HG02981 (cell line): ENCODE measurements around the gene OFD1.
"Not testable (repeated sequence)": the region's sequence is repeated elsewhere in the genome, so short reads cannot be mapped to it uniquely, and the experiment has no call there.

Source experiments
- ATAC-seq: cut with Tn5 transposase; IDR thresholded peaks from one replicate; pipeline ENCODE4 v1.9.1; 2021; ENCODE audit warnings: mild to moderate bottlenecking, moderate library complexity; ENCODE audit not compliant: unreplicated experiment

OFD1 gene

DNA sequence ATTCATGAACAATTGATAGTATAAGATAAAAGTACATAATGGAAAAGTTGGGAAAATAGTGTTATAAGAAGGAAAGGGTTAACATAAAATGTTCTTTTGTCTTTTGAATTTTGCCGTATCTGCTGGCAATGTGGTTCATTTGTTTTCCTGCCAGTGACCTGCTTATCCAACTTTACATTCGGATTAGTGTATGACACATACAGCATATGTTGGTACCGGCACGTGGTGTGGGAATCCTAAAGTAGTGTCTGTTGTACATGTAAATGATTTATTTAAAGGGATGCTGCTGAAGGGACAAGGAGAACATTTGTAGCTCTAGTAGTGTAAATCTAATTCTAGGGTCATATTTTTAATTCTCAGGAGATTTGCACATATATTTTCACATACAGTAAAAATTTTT is 34.2 kb upstream of the OFD1 start:
- no peak for ATAC-seq

DNA sequence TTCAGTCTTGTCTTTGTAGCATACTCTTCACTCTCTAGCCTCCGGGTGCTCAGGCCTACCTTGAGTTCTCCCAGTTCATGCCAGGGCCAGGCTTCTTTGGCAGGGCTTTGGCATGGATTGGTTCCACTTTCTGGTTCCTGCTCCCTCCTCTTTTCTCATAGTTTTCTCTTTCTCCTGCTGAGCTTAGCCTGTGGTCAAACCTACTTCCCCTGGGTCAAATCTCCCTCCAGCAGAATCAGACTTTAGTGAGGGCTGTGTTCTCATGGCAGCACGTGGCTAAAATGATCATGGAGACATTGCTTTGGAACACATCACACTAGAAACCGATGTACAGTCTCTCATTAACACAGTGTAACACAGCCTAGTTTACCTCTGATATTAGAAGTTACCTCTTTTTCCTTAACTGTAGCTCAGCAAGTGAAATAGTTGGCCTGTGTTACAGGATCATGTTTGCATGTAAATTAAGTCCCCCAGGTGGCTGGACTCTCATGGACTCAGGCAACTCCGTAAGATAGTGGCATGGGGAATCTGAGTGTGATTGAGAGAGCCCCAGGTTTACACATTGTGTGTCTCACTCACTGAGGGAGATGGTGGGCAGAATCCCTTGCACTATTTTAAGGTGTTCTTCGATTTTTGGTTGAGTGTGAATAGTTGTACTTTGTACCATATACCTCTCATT is 32.3 kb upstream of the OFD1 start:
- ATAC-seq, result no peak

DNA sequence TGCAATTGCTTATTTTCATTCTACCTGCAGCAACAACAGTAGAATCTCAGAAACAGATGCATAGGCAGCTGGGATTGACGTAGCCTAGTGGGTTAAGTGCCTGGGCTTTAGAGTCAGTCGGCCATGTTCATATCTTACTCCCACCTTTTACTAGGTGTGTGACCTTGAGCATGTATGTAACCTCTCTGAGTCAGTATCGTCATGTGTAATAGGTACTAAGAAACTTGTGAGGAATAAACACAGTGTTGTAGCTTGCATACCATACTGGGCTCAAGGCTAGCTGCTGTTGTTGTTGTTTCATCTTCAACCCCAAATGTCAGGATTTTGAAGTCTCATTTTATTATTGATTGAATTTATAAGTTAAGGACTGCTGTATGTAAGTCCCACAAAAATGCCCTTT is 31.4 kb upstream of the OFD1 start:
- ATAC-seq, result no peak

DNA sequence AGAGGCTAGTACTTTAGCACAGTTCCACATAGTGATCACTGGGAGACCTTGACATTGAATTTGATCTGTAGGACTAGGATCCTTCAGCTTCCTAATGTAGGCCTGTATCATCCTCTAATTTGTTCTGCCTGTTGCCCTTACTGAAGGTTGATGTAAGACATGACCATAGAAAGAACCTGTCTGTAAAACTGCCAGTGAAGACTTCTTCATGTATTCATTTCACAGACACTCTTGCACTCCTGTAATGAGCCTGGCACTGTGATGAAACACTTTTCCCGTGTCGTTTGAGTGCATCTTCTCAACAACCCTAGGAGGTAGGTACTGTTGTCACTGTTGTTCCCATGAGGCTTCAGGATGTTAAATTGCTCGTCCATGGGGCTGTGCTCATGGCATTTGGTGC is 31.0 kb upstream of the OFD1 start:
- no peak for ATAC-seq

DNA sequence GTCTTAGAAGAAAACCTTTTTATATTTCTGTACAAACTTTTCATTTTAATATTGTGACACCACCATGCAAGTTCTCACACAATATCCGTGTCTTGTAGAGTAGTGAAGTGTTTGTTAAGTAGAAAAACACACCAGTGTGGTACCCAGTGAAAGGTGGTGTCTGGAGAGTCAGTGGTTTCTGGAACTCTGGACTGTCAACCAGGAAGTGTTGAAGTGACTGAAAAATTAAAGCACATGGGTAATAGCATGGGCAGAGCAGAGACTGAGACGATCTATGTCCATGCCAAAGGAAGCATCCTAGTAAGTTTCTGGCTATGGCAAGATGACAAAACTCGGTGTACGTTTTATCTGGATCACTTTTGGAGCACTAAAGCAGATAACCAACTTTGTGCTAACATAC is 23.4 kb upstream of the OFD1 start:
- ATAC-seq, result no peak

DNA sequence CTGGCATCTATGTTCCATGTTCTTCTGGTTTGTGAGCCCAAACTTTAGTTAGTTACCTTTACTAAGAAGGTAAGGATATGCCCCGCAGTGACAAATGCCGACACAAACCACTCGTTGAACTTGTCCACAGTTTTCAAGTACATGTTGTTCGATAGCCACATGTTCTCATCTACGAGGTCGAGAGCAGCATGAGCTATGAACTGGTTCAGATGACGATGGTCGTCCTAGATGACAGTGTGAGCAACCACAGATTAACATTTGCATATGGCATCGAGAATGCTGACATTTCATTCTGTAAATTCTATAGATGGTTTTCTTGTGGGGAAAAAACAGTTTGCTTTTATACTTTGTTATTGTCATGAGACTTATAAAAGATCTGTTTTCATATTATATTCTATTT is 18.1 kb upstream of the OFD1 start:
- no peak for ATAC-seq

DNA sequence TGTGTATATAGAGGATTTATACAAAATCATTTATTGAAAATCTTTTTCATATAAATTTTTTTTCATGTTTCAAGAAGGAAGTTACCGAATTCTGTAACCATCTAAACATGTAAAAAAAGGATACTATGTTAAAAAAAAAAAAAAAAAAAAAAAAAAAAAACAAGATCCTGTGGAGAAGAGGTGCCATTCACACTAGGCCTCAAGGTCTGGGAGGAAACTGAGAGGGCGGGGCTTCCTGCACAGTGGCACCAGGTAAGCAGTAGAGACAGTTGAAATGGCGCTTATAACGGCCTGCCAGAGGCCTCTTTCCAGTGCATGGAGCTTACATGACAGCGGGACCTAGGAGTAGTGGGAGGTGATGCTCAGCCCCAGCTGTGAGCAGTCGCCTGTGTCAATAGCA is 17.6 kb upstream of the OFD1 start:
- no peak for ATAC-seq

DNA sequence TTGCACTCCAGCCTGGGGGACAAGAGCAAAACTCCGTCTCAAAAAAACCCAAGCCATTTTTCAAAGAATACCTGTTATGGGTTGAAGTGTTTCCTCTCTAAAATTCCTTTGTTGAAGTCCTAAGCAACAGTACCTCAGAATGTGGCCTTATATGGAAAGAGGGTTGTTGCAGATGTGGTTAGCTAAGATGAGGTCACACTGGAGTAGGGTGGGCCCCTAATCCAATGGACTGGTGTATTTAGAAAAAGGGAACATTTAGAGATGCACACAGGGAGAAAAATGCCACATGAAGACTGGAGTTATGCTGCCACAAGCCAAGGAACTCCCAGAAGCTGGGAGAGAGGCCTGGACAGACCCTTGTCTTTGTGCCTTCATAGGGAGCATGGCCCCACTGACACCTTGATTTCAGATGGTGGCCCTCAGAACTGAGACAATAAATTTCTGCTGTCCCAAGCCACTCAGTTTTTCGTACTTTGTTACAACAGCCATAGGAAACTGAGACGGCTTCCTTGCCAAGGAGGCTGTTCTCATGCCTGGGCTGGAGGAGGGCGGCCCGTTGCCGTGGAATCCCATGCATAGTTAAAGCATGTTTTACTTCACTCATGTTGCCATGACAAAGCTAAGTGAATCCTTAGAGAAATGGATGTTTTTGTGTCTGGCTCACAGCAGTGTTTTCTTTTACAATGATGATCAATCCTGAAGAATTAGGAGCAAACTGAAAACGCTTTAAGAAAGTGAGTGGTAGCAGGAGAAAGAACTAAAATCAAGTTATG is 16.7 kb upstream of the OFD1 start:
- no peak for ATAC-seq

DNA sequence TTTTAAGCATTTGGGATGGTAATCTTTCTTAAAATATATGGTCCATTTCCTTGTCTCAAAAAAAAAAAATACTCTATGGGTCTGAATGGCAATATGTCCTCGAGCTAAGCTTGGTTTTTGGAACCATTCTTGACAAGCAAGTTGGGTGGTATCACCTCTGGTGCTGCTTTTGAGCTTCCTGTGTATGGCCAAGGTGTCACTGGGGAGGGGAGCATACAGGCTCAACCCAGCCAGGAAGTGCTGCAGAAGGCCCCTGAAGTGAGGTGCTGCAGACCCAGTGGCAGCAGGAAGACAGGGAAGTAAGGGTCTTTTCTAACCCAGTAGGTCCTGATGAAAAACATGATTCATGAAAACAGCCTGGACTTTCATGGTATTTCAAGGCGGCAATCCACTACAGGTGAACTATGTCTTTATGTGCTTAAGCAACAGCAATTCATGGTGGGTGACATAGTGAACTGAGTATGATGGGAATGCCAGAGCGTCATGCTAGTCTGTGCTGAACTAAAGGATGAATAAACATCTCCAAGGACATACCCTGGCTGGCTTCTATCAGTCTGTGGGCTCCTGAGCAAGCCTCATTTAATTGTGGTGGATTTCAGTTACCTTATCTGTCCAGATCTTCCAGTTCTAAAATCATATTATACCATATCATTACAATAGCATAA is 15.2 kb upstream of the OFD1 start:
- no peak for ATAC-seq

DNA sequence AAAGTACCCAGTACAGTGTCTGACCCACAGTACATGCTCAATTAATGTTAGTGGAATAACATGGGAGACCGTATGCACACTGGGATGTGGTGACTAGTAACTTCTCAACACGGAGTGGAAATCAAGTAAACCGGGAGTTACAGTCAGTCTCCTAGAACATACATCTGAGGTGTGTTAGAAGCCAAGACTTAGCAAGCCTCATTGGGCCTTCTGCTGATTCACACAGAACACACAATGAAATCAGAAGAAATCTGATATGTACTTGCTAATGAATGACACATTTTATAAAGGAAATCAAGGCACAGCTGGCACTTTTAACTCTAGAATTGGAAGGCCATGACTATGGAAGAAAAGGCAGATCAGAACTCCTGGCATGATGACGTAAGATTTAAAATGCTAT is 13.2 kb upstream of the OFD1 start:
- no peak for ATAC-seq

DNA sequence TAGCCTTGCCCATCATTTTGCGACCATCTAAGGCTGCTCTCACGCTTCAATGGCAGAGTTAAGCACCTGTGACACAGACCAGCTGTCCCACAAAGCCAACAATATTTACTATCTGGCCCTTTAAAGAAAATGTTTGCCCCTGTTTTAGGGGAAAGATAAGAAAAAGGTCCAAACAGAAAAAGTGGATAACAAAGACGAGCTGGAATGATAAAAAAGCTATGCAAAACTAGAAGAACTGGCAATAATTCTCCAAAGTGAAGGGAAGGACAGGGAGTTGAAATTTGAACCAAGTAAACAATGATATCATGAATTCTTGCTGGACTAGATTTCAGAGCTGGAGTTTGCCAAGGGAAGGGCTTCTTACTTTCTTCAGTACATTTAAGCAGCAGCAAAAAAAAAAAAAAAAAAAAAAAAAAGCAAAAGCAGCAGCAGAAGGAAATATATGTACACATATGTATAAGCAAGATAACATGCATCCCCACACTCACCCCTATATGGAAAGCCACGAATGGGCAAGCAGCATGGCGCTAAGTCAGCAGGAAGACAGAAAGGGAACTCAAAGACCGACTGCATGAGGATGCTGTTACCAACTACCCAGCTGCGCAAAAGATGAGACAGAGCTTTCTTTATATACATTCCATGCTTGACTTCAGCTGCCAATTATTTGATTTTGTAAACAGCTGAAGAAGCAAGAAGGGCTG is 12.6 kb upstream of the OFD1 start:
- ATAC-seq, result no peak

DNA sequence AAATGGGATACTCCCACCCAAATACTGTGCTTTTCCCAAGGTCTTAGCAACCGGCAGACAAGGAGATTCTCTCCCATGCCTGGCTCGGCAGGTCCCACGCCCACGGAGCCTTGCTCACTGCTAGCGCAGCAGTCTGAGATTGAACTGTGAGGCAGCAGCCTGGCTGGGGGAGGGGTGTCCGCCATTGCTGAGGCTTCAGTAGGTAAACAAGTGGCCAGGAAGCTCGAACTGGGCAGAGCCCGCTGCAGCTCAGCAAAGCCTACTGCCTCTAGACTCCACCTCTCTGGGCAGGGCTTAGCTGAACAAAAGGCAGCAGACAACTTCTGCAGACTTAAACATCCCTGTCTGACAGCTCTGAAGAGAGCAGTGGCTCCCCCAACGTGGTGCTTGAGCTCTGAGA is 9.7 kb upstream of the OFD1 start:
- not testable (repeated sequence) for ATAC-seq

DNA sequence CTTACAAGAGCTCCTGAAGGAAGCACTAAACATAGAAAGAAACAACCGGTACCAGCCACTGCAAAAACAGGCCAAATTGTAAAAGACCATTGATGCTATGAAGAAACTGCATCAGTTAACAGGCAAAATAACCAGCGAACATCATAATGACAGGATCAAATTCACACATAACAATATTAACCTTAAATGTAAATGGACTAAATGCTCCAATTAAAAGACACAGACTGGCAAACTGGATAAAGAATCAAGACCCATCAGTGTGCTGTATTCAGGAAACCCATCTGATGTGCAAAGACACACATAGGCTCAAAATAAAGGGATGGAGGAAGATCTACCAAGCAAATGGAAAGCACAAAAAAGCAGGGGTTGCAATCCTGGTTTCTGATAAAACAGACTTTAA is 8.0 kb upstream of the OFD1 start:
- not testable (repeated sequence) for ATAC-seq

DNA sequence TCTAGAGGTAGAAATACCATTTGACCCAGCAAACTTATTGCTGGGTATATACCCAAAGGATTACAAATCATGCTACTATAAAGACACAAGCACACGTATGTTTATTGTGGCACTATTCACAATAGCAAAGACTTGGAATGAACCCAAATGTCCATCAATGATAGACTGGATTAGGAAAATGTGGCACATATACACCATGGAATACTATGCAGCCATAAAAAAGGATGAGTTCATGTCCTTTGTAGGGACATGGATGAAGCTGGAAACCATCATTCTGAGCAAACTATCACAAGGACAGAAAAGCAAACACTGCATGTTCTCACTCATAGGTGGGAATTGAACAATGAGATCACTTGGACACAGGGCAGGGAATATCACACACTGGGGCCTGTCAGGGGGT is 4.0 kb upstream of the OFD1 start:
- not testable (repeated sequence) for ATAC-seq

DNA sequence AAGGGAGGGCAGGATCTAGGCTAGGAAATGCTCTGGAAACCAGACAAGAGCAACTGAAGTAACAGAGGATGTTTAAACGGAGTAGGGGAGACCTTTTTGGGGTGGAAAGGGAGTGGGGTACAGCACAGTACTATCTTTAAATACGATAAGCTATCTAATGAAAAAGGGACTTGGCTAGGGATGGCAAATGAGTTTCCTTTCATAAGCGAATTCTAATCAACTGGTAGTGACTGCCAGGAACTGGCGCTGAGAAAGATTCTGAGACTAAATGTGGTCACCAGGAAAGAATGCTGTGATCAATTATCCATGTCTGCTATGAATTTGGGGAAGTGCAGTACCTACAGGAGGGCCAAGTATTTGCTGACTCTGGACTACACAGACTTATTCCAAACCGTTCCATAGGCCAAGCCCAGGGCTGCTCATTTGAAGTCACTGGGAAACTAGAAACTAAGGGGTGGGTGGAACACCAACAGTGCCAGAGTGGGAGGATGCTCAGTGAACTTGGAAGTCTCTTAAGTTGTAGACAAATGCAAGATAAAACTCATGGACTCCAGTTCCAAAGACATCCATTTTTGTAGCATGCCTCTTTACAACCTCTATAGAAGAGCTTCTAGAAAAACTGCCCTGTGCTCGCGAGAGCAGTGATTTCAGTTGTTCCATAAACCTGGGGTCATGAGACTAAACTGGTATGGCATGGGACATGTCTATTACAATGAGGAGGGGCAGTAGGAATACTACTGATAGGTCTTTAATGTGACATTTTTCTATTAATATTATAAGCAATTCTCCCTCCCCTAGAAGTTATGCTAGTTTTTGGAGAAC is 2.1 kb upstream of the OFD1 start:
- ATAC-seq, result no peak

DNA sequence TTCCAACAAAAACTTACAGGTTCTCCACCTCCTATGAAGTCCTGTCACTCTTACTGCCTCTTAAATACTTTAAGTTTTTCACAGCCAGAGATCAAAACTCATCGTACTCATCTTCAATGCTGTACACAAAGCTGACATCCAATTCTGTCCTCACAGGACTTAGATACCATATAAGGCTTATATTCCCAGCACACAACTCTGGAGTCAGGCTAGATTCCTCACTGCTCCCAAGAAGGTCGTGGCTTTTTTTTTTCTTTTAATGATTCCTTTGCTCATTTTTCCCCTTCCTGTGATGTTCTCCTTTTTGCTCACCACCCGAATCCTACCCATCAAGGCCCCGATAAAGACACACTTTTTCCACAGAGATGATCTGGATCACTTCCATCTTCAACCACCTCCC is 1.0 kb upstream of the OFD1 start:
- ATAC-seq, result no peak

DNA sequence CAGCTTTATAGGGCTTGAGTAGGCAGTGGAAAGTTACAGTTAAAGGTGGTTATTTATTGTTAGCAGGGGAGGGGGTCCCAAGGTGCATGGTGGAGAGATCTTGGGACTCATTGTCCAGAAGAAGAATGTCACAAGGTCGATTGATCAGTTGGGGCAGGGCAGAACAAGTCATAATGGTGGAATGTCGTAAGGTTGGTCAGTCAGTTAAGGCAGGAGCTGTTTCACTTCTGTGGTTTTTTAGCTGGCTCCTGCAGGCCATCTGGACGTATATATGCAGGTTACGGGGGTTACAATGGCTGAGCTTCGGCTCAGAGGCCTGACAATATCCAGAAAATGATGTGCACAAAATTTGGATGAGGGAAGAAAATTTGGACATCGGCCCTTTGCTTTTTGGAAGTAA is 7.1 kb downstream of the OFD1 start:
- ATAC-seq, result no peak

DNA sequence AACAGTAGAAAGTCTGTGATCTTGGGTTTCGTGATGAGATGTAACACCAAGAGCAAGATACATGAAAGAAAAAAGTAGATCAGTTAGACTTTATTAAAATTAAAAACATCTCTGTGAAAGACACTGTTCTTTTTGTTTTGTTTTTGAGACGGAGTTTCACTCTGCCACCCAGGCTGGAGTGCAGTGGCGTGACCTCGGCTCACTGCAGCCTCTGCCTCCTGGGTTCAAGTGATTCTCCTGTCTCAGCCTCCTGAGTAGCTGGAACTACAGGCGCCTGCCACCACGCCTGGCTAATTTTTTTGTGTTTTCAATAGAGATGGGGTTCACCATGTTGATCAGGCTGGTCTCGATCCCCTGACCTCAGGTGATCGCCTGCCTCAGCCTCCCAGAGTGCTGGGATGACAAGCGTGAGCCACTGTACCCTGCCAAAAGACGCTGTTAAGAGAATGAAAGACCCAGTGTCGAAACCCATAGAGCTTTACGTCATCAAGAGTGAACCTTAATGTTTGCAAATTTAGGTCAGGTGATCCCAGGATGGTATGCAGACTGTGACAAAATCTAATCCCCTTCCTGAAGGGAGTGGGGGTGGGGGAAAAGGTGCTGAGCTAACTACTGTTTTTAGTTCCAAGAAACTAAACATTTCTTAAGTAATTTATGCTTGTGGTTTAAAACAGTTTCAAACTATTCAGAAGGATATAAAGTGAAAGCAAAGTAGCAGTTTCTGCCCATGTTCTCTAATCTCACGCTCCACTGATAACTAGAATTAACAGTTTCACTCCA is 8.0 kb downstream of the OFD1 start:
- ATAC-seq, result peak; percentile 91

DNA sequence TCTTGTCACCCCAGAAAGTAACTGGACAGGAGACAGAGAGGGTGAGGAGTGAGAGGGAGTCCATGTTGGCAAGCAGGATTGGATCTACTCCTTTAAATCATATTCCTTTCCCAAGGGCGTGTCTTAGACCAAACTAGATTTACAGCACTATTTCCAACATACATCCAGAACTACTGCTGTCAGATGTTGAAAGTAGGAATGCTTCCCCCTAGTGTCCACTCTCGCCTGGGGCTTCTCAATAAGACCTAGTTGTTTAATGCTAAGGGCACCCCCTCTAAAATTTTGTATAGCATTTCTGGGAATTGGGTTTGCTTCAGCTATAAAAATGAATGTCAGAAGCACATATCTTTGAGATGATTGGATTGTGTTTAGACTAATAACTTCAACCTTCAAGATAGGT is 13.3 kb downstream of the OFD1 start:
- ATAC-seq, result no peak

DNA sequence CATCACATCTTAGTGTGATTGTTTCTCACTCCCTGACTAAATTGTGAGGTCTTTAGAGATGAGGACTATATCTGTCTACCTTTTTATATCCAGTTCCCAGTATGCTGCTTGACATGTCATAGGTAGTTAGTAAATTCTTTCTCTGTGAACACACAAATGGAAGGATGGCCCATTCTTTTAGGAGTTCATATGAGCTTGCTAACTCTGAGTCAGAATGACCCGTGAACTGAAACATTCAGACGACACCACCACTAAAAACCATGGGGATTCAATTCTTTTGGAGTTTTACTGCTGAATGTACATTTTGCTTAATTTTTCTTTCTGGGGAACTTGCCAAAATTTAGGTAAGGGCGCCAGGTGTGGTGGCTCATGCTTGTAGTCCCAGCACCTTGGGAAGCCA is 13.9 kb downstream of the OFD1 start:
- ATAC-seq, result no peak
